Activated T-helper 1 cell treated with anti-CD3 and anti-CD28 coated beads, Interleukin-12 subunit alpha, Interleukin-12 subunit beta, Interleukin-2, Interleukin-4 antibody, amounts not matched to agents 30 ng/mL and 10 ng/mL and 1 ng/mL, durations not matched to agents 14 hours and 24 hours and 36 hours (primary cell): ENCODE results near the gene TMPRSS6. TPM values are rescaled to one million over a fixed set of nuclear protein-coding genes. Genes with fewer than 3 reads are reported as not detected.

Source experiments
- DNase-seq: peaks from one replicate; pipeline ENCODE4 v3.0.0; 2021; ENCODE audit warnings: low spot score
- H3K27ac Mint-ChIP-seq: one replicate; pipeline ENCODE4 v1.8.0; 2021; ENCODE audit warnings: mild to moderate bottlenecking, mixed read lengths
- H3K27me3 Mint-ChIP-seq: one replicate; pipeline ENCODE4 v1.8.0; 2022; ENCODE audit warnings: mild to moderate bottlenecking, moderate library complexity, mixed read lengths; ENCODE audit not compliant: insufficient read depth
- H3K36me3 Mint-ChIP-seq: one replicate; pipeline ENCODE4 v1.8.0; 2021; ENCODE audit warnings: low read depth, mixed read lengths
- H3K4me1 Mint-ChIP-seq: one replicate; pipeline ENCODE4 v1.8.0; 2021; ENCODE audit warnings: low read depth, mixed read lengths
- H3K4me3 Mint-ChIP-seq: one replicate; pipeline ENCODE4 v1.8.0; 2021; ENCODE audit warnings: mild to moderate bottlenecking, moderate library complexity, mixed read lengths
- H3K9me3 Mint-ChIP-seq: one replicate; pipeline ENCODE4 v1.8.0; 2021; ENCODE audit warnings: mixed read lengths
- intact Hi-C: fragments of 100-400 bp; cut with micrococcal nuclease; formaldehyde crosslinking; loops from one replicate; pipeline ENCODE4 v1.15.1; 2024
- total RNA-seq: library from RNA; stranded (reverse); gene quantifications from 2 replicates; pipeline ENCODE4 v1.2.3, GENCODE V29; 2022

The TMPRSS6 gene
- total RNA-seq, 1 donor from 2014 or later = 2.3 TPM

DNA sequence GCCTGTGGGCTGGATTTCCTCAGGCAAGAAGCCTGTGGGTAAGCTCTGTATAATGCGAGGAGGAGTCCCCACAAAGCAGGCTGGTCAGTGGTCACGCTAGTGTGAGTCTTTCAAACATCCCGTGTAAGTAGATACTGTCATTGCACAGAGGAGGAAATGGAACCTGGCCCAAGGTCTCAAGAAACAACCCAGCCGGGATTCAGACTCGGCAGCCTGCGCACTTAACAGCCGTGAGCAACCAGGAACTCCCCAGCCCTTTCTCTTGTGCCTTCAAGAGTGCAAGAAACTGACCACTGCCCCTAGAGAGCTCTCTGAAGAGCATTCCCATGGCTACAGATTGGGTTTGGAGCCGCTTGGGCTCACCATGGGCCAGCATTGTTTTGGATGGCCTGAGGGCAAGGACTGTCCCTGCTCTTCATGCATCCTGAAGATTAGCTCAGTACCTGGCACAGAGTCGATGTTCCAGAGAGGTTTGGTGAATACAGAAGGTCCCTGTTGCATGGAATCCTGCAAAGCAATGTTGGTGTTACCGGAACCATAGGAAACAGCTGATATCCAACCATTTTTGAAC, 83.9 kb downstream of the TMPRSS6 start:
- no peak overlapping the region for H3K27ac Mint-ChIP-seq
- intact Hi-C loops = no loop called here

DNA sequence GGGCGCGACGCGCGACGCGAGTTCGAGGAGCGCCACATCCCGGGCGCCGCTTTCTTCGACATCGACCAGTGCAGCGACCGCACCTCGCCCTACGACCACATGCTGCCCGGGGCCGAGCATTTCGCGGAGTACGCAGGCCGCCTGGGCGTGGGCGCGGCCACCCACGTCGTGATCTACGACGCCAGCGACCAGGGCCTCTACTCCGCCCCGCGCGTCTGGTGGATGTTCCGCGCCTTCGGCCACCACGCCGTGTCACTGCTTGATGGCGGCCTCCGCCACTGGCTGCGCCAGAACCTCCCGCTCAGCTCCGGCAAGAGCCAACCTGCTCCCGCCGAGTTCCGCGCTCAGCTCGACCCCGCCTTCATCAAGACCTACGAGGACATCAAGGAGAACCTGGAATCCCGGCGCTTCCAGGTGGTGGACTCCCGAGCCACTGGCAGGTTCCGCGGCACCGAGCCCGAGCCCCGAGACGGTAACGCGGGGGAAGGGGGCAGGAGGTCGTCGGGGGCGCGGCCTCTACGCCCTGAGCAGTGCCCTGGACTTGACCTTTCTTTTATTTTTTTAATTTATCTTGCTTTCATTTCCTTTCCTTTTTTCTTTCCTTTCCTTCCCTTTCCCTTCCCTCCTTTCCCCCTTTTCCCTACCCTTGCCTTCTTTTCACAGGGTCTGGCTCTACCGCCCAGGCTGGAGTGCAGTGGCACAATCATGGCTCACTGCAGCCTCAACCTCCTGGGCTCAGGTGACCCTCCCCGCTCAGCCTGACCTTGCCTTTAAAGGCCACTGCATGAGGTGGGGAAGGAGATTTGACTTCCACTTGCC, 85.0 kb downstream of the TMPRSS6 start:
- no peaks in the 10 kb centered on the region for H3K27me3 Mint-ChIP-seq
- peaks cover 7% of the 10 kb centered on the region for H3K36me3 Mint-ChIP-seq
- no peak overlapping the region for H3K4me3 Mint-ChIP-seq
- H3K27ac Mint-ChIP-seq = no peak overlapping the region
- no peaks in the 10 kb centered on the region for H3K9me3 Mint-ChIP-seq
- intact Hi-C loops = no loop called here
- H3K4me1 Mint-ChIP-seq = peaks cover 16% of the 10 kb centered on the region
- DNase-seq = no peak

More for the DNA sequence above, 83.9 kb downstream of the TMPRSS6 start:
- Mint-ChIP-seq H3K27me3 (no peaks in the 10 kb centered on the region), H3K36me3 (peaks cover 7% of the 10 kb centered on the region), H3K4me1 (peaks cover 9% of the 10 kb centered on the region), H3K9me3 (no peaks in the 10 kb centered on the region), H3K4me3 (no peak overlapping the region)
- DNase-seq = no peak

DNA sequence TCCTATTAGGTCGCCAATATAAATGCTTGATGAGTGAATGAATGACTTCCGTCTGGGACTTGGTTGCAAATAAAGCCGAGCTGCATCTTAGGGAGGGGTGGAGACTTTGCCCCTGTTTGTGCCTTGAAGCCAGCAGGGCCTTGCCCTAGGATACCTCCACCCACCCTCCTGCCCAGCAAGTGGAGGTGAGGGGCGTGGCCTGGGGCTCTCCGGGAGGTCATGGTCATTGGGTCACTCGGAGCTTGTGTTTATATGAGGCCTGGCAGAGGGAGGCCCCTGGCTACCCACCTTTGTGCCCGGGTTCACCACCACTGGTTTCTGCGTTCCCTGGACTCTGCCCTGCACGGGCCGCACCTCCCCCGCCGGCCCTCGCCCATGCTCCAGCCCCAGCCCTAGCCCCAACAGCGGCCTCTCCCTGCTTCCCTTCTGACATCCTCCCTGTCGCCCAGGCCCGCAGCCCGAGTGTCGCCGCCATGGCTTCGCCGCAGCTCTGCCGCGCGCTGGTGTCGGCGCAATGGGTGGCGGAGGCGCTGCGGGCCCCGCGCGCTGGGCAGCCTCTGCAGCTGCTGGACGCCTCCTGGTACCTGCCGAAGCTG, 85.7 kb downstream of the TMPRSS6 start:
- H3K4me1 Mint-ChIP-seq = peaks cover 16% of the 10 kb centered on the region
- intact Hi-C loops = no loop called here

DNA sequence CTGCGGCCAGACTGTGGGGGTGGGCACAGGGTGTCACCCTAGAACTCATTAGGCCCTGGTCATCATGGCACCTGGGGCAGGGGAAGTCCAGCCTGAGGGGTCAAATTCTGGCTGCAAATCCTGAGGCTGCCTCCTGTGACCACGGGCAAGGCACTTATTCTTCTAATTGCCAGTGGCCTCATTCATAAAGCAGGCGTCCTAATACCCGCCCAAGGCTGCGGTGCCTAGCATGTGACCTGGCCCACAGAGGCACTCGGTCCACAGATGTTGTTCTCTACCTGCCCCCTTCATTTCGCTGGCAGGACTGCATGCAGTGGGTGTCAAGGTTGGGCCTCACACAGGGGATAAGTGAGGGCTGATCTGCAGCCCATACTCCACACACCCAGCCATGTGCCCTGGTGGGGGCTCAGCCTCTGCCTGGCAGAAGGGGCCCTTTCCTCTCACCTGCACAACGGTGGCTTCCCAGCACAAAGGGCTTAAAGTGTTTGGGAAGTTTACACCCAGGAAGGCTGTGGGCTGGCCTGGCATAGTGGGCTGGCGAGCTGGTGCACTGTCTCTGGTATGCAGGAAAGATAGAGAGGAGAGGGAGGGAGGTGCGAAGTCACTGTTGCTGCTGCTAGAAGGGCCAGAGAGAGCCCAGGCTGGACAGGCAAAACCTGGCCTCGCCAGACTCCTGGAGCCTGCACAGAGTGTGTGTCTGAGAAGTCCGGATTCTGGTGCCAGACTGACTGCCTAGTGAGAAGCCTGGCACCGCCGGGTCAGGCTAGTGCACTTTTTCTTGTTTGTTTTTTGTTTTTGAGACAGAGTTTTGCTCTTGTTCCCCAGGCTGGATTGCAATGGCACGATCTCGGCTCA, 86.8 kb downstream of the TMPRSS6 start:
- Mint-ChIP-seq H3K4me3 (no peak overlapping the region), H3K4me1 (peaks cover 16% of the 10 kb centered on the region), H3K27me3 (no peaks in the 10 kb centered on the region), H3K27ac (no peak overlapping the region), H3K9me3 (no peaks in the 10 kb centered on the region), H3K36me3 (peaks cover 7% of the 10 kb centered on the region)
- intact Hi-C loops = no loop called here
- DNase-seq = no peak

More for the DNA sequence above, 85.7 kb downstream of the TMPRSS6 start:
- H3K9me3 Mint-ChIP-seq = no peaks in the 10 kb centered on the region
- H3K27ac Mint-ChIP-seq = no peak overlapping the region
- H3K36me3 Mint-ChIP-seq = peaks cover 7% of the 10 kb centered on the region
- no peak for DNase-seq
- H3K4me3 Mint-ChIP-seq = no peak overlapping the region
- no peaks in the 10 kb centered on the region for H3K27me3 Mint-ChIP-seq

DNA sequence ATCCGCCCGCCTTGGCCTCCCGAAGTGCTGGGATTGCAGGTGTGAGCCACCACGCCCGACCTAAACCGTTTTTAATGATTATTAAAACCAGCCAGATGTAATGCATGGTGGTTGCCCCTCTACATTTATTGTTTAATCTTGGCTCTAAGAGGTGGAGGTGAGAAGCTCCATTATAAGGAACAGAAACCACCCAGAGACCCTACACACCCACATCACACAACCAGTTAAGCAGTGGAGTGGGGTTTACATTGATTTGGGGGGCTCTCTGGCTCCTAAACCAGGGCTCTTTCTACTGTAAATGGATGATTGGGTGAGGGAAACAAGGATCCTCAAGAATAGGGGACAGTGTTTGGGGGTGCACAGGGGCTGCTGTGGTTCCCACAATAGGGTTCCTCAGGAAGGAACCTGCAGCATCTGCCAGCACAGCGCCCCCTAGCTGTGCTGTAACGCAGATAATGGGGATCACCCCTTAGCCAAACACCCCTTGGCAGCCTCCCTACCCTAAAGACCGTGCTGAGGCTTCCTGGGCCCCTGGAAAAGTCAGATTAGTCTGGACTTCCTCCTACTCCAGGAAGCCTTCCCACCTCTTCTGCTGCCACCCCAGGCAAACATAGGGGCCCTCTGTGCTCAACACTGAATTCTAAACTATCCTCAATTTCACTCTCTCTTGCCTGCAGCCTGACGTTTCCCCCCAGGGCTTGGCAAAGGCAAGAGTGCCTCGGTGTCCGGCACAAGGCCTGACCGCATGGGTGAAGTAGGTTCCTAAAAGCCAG, 87.6 kb downstream of the TMPRSS6 start:
- Mint-ChIP-seq H3K9me3 (no peaks in the 10 kb centered on the region), H3K27ac (peak overlapping the region; percentile 70), H3K4me1 (peaks cover 16% of the 10 kb centered on the region), H3K36me3 (peaks cover 7% of the 10 kb centered on the region), H3K27me3 (no peaks in the 10 kb centered on the region), H3K4me3 (peak overlapping the region; percentile 80)
- DNase-seq = peak; percentile 44
- intact Hi-C loops = no loop called here

DNA sequence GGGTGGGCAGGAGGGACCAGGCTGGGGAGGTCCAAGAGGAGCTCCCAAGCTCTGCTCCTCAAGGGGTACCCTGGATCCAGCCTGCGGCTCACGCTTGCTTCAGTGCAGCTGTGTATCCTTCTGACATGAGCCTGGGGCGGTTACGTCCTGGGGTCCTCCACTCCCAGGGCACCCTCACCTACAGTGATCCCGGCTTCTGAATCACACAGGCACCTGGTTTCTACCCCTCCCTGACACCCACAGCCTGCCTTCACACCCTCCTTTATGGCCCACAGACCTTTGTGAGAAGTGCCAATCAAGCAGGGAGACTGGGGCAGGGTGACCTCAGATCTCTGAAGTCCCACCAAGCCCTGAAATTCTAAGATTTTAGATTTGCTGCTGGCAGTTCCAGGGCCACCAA, 88.5 kb downstream of the TMPRSS6 start:
- no peak overlapping the region for H3K4me3 Mint-ChIP-seq
- H3K36me3 Mint-ChIP-seq = peaks cover 7% of the 10 kb centered on the region
- DNase-seq = no peak
- no peaks in the 10 kb centered on the region for H3K27me3 Mint-ChIP-seq
- no peaks in the 10 kb centered on the region for H3K9me3 Mint-ChIP-seq
- H3K4me1 Mint-ChIP-seq = peaks cover 16% of the 10 kb centered on the region
- no peak overlapping the region for H3K27ac Mint-ChIP-seq
- intact Hi-C loops = no loop called here

DNA sequence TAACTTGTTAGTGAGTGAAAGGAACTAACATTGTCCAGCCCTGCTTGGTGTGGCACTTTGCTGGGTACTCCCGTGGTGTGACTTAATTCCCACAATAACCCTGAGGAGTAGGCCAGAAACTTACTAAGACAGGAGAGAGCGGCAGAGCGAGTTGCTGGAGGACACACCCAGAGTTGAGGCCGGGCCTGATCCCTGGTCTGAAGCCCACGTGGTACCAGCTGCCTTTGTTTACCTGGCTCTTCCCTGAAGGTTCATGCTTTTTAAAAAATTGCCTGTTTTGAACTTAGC, 89.4 kb downstream of the TMPRSS6 start:
- H3K4me3 Mint-ChIP-seq = peak overlapping the region; percentile 90
- H3K27ac Mint-ChIP-seq = peak overlapping the region; percentile 74
- peaks cover 6% of the 10 kb centered on the region for H3K36me3 Mint-ChIP-seq
- no peaks in the 10 kb centered on the region for H3K9me3 Mint-ChIP-seq
- H3K4me1 Mint-ChIP-seq = peaks cover 16% of the 10 kb centered on the region
- intact Hi-C loops = loop anchor here (1.0 kb wide), 1 partner anchor 179 kb away; no protein-coding TSS in a partner anchor
- no peak for DNase-seq
- H3K27me3 Mint-ChIP-seq = no peaks in the 10 kb centered on the region

DNA sequence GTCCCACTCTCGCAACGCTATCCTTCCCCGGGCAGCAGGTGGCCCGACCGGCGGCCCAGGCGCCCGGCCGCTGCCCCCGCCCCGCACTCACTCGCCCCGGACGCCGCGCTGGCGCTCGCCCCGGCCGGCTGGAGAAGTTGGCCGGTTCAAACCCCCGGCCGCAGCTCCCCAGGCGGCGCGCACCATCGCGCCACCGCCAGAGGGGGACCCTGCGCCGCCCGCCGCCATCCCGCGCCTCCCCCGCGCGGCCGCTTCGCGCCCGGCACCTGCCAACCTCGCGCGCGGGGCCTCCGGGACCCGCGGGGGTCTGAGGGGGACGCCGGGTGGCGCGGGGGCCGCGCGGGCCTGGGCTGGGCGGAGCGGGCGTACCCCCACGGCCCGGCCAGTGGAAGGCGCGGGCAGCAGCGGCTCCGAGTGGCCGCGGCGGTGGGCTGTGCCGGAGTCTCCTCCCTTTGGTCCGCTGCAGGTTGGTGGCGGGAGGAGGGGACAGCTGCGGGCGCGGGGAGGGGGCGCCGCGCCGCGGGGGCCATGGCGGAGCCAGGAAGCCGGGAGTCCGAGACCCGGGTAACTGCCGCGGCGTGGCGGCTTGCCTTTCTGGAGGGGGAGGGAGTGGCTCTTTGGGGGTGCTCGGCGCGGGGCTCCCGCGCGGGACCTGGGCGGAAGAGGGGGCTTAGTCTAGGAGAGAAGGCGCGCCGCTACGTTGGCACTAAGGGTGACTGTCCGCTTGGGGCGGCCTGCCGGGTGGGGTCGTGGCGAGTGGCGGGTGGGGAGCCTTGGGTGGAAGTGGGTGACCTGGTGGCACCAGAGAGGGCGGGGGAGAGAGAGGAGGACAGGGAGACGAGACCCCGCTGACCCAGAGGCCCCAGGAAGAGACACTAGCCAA, 90.0 kb downstream of the TMPRSS6 start, which contains the start of the genes MPST and TST:
Gene MPST, plus strand, starts transcription at position 434 of the 883 bp plus-strand sequence. Its CDS starts 95 bp downstream, at position 529.
Gene TST, minus strand, starts transcription at position 139 of the 883 bp plus-strand sequence. CDS start 715 bp downstream, outside the sequence.
- intact Hi-C loops = loop anchor here (1.0 kb wide), 2 partner anchors 41 to 180 kb away; no protein-coding TSS in a partner anchor
- Mint-ChIP-seq H3K4me3 (peak within 1 kb of the TSS; percentile 90), H3K4me1 (peaks cover 16% of the 10 kb centered on the region), H3K27ac (peak within 1 kb of the TSS; percentile 74), H3K36me3 (peaks cover 2% of the 10 kb centered on the region), H3K27me3 (no peaks in the 10 kb centered on the region), H3K9me3 (no peaks in the 10 kb centered on the region)
- peak; percentile 53 for DNase-seq

DNA sequence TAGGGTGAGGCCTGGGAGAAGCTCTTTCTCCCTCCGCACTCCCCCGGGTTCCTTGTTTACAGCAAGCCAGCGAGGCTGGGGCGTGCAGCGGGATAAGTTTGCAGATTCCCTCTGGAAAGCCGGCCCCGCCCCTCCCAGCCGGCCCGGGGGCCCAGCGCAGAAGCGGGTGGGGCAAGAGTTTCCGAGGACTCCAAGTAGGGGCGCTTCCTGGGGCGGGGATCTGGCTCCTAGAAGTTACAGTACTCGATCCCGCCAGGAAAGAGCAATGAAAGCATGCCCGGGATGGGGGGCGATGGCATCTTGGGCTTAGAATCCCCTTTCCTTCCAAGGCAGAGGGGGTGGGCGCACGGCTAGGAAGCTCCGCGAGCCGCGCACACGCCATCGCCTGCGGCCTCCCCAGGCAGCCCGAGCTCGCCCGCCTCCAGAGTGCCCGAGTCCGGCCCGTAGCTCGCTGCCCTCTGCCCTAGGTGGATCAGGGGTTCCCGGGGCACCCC, 90.7 kb downstream of the TMPRSS6 start:
- no peaks in the 10 kb centered on the region for H3K27me3 Mint-ChIP-seq
- peaks cover 2% of the 10 kb centered on the region for H3K36me3 Mint-ChIP-seq
- intact Hi-C loops = loop anchor here (1.0 kb wide), 1 partner anchor 41 kb away; no protein-coding TSS in a partner anchor
- H3K9me3 Mint-ChIP-seq = no peaks in the 10 kb centered on the region
- H3K4me3 Mint-ChIP-seq = peak overlapping the region; percentile 87
- no peak for DNase-seq
- peak overlapping the region; percentile 55 for H3K27ac Mint-ChIP-seq
- H3K4me1 Mint-ChIP-seq = peaks cover 16% of the 10 kb centered on the region

DNA sequence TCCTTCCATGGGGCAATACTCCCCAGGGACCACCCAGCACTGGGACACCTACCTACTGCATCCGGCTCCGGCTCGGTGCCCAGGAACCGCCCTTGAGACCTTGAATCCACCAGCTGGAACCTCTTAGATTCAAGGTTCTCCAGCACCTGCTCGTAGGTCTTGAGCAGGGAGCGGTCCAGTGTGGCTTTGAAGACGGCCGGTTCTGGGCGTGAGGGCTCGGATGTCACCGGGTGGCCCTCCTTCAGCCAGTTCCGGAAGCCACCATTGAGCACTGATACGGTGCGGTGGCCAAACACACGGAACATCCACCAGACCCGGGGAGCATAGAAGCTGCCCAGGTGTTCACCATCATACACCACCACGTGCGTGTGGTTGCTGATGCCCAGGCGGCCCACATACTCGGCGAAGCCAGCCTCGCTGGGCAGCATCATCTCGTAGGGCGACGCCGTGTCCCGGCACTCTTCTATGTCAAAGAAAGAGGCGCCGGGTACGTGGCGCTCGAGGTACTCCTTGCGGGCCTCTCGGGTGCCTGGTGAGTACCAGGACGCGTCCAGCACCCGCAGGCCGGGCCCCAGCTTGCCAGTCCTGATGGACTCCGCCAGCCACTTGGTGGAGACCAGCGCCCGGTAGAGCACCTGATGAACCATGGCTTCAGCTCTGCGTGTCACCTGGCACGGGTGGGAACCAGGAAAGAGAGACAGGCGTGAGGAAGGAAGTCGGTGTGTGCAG, 91.3 kb downstream of the TMPRSS6 start:
- Mint-ChIP-seq H3K4me3 (peak overlapping the region; percentile 87), H3K27me3 (no peaks in the 10 kb centered on the region), H3K36me3 (peaks cover 2% of the 10 kb centered on the region), H3K27ac (peak overlapping the region; percentile 55), H3K9me3 (no peaks in the 10 kb centered on the region), H3K4me1 (peaks cover 16% of the 10 kb centered on the region)
- DNase-seq = no peak
- intact Hi-C loops = no loop called here

DNA sequence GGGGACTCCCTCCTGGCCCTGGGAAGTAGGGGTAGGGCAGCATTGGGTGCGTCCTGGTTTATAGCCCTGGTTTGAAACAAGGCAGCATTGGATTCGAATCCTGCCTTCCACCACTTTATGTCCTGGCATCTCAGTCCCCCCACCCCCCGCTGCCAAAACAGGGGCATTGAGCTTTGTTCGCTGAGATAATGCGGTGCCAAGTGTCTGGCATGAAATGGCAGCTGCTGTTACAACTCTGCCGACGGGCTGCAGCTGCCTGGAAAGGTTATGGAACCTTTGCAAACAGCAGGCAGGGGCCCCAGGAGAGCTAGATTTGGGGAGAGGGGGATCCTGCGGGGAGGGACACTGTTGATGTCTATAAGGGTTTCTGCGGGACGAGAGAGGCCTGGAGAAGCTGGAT, 92.2 kb downstream of the TMPRSS6 start:
- no peak for DNase-seq
- intact Hi-C loops = no loop called here
- Mint-ChIP-seq H3K27ac (peak overlapping the region; percentile 55), H3K27me3 (no peaks in the 10 kb centered on the region), H3K36me3 (peaks cover 2% of the 10 kb centered on the region), H3K4me3 (peak overlapping the region; percentile 11), H3K4me1 (peaks cover 16% of the 10 kb centered on the region), H3K9me3 (no peaks in the 10 kb centered on the region)
